Duodenal mucosa (tissue), 2 donors: ENCODE measurements around the gene MPRIP.

Experiments used
- H3K27ac ChIP-seq: one replicate; pipeline ENCODE4 v1.7.0; 2013; ENCODE audit warnings: low read depth, low read length
- H3K27me3 ChIP-seq, 2 donors: one replicate each; pipeline ENCODE4 v1.7.0; 2013; ENCODE audit warnings: low read length in 2 of 2, control low read depth in 1 of 2; ENCODE audit not compliant: insufficient read depth in 2 of 2, control insufficient read depth in 1 of 2
- H3K36me3 ChIP-seq, 2 donors: one replicate each; pipeline ENCODE4 v1.7.0; 2013; ENCODE audit warnings: low read length in 2 of 2, control low read depth in 1 of 2; ENCODE audit not compliant: insufficient read depth in 2 of 2, control insufficient read depth in 1 of 2
- H3K4me1 ChIP-seq, 2 donors: one replicate each; pipeline ENCODE4 v1.7.0; 2013; ENCODE audit warnings: low read length in 2 of 2, control low read depth in 1 of 2; ENCODE audit not compliant: insufficient read depth in 2 of 2, control insufficient read depth in 1 of 2
- H3K4me3 ChIP-seq, 2 donors: one replicate each; pipeline ENCODE4 v1.7.0; 2013; ENCODE audit warnings: low read length in 2 of 2, low read depth in 1 of 2
- H3K9ac ChIP-seq, 2 donors: one replicate each; pipeline ENCODE4 v1.7.0; 2013; ENCODE audit warnings: low read length in 2 of 2, low read depth in 1 of 2
- H3K9me3 ChIP-seq, 2 donors: one replicate each; pipeline ENCODE4 v1.7.0; 2013; ENCODE audit warnings: low read length in 2 of 2, control low read depth in 1 of 2; ENCODE audit not compliant: control insufficient read depth in 1 of 2

Gene MPRIP

GRCh38 chr17:17069849-17070248 is 27.6 kb downstream of the MPRIP start:
- Histone ChIP-seq H3K9me3 (no peaks in the 10 kb centered on the region), H3K4me1 (peaks cover 44 to 51% of the 10 kb centered on the region in 2 donors), H3K27me3 (no peaks in the 10 kb centered on the region), H3K36me3 (peaks cover 0 to 9% of the 10 kb centered on the region in 2 donors), H3K9ac (no peak overlapping the region), H3K4me3 (no peak overlapping the region), H3K27ac (no peak overlapping the region)

GRCh38 chr17:17070931-17071330 is 28.7 kb downstream of the MPRIP start:
- peaks cover 43 to 51% of the 10 kb centered on the region in 2 donors for H3K4me1 ChIP-seq

DNA sequence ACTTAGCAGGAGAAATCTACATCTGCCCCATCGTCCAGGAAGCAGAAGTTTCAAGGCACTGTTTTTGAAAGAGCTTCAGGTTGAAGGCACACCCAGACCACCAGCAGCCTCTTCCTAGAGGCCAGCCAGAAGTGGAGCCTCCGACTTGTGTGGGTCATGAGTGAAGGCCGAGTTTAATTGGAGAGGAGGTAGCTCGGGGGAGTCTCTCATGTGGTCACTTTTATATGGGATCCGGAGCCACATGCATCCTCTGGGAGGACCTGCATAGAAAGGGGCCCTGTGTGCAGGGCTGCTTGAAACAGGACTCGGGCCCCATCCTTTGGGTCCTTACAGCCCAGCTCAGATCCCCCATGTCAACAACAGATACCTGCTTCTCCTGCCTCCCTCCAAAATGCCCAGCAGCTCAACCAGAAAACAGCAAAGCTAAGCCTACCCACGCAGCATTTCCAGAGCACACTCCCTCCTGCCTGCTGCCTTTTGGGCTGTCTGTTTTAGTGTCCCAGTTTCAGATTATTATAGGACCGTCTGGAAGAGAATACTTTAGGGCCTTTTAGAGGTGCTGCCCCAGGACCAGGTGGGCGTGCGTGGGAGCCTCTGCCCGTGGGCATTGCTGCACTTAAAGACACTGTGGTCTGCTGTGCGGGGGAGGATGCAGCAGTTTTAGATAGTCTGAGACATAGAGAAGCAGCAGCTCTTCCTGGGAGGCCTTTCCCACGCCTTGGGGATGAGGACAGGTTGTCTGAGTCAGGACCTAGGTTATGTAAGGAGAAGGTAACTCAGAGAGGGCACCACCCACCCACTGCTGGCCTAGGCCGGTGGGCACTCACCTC is 29.5 kb downstream of the MPRIP start:
- Histone ChIP-seq H3K36me3 (peaks cover 0 to 12% of the 10 kb centered on the region in 2 donors), H3K9ac (no peak overlapping the region), H3K27ac (no peak overlapping the region), H3K9me3 (no peaks in the 10 kb centered on the region), H3K27me3 (no peaks in the 10 kb centered on the region), H3K4me1 (peaks cover 37 to 50% of the 10 kb centered on the region in 2 donors), H3K4me3 (peak overlapping the region in 1 of 2 donors; percentile 39)

More at GRCh38 chr17:17070931-17071330, 28.7 kb downstream of the MPRIP start:
- Histone ChIP-seq H3K9me3 (no peaks in the 10 kb centered on the region), H3K27ac (no peak overlapping the region), H3K36me3 (peaks cover 0 to 9% of the 10 kb centered on the region in 2 donors), H3K4me3 (peak overlapping the region in 1 of 2 donors; percentile 39), H3K27me3 (no peaks in the 10 kb centered on the region), H3K9ac (no peak overlapping the region)

- Histone ChIP-seq H3K9me3 (no peaks in the 10 kb centered on the region), H3K27me3 (no peaks in the 10 kb centered on the region), H3K9ac (no peak overlapping the region), H3K4me1 (peaks cover 33 to 50% of the 10 kb centered on the region in 2 donors), H3K36me3 (peaks cover 0 to 12% of the 10 kb centered on the region in 2 donors), H3K4me3 (no peak overlapping the region), H3K27ac (no peak overlapping the region)
Measured at GRCh38 chr17:17072546-17072945, 30.3 kb downstream of the MPRIP start.

GRCh38 chr17:17073030-17073564 is 30.8 kb downstream of the MPRIP start:
- Histone ChIP-seq H3K27ac (no peak overlapping the region), H3K36me3 (peaks cover 0 to 16% of the 10 kb centered on the region in 2 donors), H3K9me3 (no peaks in the 10 kb centered on the region), H3K9ac (no peak overlapping the region), H3K4me3 (no peak overlapping the region), H3K27me3 (no peaks in the 10 kb centered on the region), H3K4me1 (peaks cover 38 to 56% of the 10 kb centered on the region in 2 donors)

DNA sequence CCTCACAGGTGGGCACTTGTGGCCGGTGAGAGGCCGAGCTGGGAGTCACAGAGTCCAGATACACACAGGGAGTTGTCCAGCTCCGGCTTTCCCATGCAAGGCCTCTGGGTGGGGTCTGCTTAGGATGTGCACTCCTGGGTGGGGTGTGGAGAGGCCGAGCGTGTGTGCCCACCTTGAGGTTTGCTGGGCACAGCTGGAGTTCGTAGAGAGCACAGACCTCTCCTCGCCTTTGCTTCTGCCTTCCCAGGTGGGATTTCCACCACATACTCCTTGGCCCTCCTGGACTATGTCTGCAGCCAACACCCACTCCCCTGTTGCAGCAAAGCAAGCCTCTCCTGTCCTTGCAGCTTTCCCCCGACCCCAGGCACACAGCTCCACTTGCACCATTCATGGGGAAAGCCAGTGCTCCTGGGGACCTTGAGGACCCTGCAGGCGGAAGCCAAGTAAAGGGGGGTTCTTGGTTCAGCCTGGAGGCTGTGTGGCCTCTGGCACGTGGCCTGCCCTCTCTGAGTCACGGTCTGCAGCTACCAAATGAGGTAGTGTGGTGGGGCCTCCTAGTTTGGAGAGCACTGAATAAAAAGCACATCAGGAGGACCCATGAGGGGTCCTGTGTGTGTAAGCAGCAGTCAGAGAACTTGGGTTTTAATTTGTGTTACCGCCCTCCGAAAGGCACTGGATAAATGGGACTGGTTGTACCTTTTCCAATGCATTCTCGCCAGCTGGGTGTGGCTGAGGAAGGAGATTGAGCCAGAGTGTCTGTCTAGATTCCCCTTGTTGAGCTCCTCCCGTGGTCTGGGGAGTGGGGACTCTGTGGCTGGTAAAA is 31.5 kb downstream of the MPRIP start:
- H3K27ac ChIP-seq = no peak overlapping the region
- no peak overlapping the region for H3K4me3 ChIP-seq
- no peaks in the 10 kb centered on the region for H3K9me3 ChIP-seq
- H3K4me1 ChIP-seq = peaks cover 45 to 63% of the 10 kb centered on the region in 2 donors
- no peaks in the 10 kb centered on the region for H3K27me3 ChIP-seq
- peaks cover 0 to 21% of the 10 kb centered on the region in 2 donors for H3K36me3 ChIP-seq
- H3K9ac ChIP-seq = no peak overlapping the region

- Histone ChIP-seq H3K9ac (no peak overlapping the region), H3K4me3 (no peak overlapping the region), H3K36me3 (peaks cover 0 to 24% of the 10 kb centered on the region in 2 donors), H3K27ac (no peak overlapping the region), H3K4me1 (peaks cover 60 to 76% of the 10 kb centered on the region in 2 donors), H3K9me3 (no peaks in the 10 kb centered on the region), H3K27me3 (no peaks in the 10 kb centered on the region)
Measured at GRCh38 chr17:17075125-17075781, 33.0 kb downstream of the MPRIP start.

DNA sequence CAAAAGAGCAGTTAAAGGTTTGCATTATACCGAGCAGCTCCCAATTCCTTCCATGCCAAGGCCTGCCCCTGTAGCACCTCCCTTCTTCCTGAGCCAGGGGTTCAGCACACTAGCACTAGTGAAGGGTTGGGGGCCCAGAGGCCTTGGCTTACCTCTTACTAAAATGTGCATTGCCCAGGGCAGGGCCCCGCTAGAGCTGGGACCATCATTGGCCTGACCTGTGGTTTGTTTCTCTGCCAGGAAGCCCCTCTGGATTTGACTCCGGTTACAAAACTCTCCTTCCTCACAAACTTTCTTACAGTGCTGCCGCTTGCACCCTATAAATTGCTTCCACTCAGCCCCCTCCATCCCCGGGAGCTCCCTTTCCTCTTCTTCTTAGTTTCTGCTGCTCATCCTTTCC is 33.8 kb downstream of the MPRIP start:
- peaks cover 0 to 24% of the 10 kb centered on the region in 2 donors for H3K36me3 ChIP-seq
- H3K27me3 ChIP-seq = no peaks in the 10 kb centered on the region
- H3K9me3 ChIP-seq = no peaks in the 10 kb centered on the region
- peaks cover 60 to 73% of the 10 kb centered on the region in 2 donors for H3K4me1 ChIP-seq
- no peak overlapping the region for H3K9ac ChIP-seq
- H3K4me3 ChIP-seq = no peak overlapping the region
- H3K27ac ChIP-seq = no peak overlapping the region

DNA sequence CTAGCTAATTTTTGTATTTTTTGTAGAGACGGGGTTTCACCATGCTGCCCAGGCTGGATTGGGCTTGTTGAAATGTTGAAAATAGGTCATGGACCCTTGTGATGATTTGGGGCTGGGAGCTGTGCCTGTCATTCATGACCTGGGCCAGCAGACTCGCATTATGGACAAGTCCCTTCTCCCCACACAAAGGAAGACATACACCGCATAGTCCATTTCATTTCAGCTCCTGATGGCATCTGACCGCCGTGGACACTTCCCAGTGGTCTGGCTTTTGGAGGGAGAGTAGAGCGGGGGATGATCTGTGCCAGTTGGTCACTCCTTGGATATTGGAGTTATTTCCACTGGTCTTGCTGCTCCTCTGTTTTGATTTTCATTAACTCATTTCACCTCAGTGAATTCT is 34.8 kb downstream of the MPRIP start:
- Histone ChIP-seq H3K4me1 (peaks cover 50 to 65% of the 10 kb centered on the region in 2 donors), H3K27ac (no peak overlapping the region), H3K4me3 (no peak overlapping the region), H3K9me3 (no peaks in the 10 kb centered on the region), H3K9ac (no peak overlapping the region), H3K36me3 (peaks cover 0 to 24% of the 10 kb centered on the region in 2 donors), H3K27me3 (no peaks in the 10 kb centered on the region)
